Brain microvascular endothelial cell (primary cell): Measurements from ENCODE around the gene NR3C1.

Source experiments
- DNase-seq: peaks from one replicate; pipeline ENCODE4 v3.0.0-alpha.2; 2020
- H3K27ac ChIP-seq: fragments of 250-450 bp; sonication (Bioruptor Pico); 2 replicates; pipeline ENCODE4 v1.5.1; 2020; ENCODE audit warnings: mild to moderate bottlenecking, moderate library complexity
- H3K27me3 ChIP-seq: fragments of 250-450 bp; sonication (Bioruptor Pico); replicated peaks from 2 replicates; pipeline ENCODE4 v1.5.1; 2020; ENCODE audit warnings: mild to moderate bottlenecking
- H3K36me3 ChIP-seq: fragments of 250-450 bp; sonication (Bioruptor Pico); replicated peaks from 2 replicates; pipeline ENCODE4 v1.5.1; 2020; ENCODE audit warnings: mild to moderate bottlenecking
- H3K4me3 ChIP-seq: 2 replicates; pipeline ENCODE4 v1.5.1; 2011; ENCODE audit warnings: low read depth, mild to moderate bottlenecking, control low read depth, low read length, moderate library complexity
- CTCF ChIP-seq: IDR thresholded peaks from 2 replicates; pipeline ENCODE4 v1.5.1; 2011; ENCODE audit warnings: low read depth, mild to moderate bottlenecking, moderate library complexity, low read length, control low read depth, inconsistent platforms; ENCODE audit errors: missing control alignments
- in situ Hi-C: cut with HindIII; loops from 2 replicates; pipeline ENCODE4 v1.10.0; 2017; ENCODE audit warnings: low sequenced_read_pairs, low pct_ligation_motif_present

Gene NR3C1

GRCh38 chr5:143435210-143435657, 31.7 kb upstream of the NR3C1 start:
- Histone ChIP-seq H3K27ac (no peak overlapping the region), H3K4me3 (no peak overlapping the region), H3K27me3 (no peaks in the 10 kb centered on the region), H3K36me3 (no peaks in the 10 kb centered on the region)
- no peak for TF ChIP-seq CTCF
- no peak for DNase-seq
- in situ Hi-C loops, result no loop called here

GRCh38 chr5:143434261-143435209, 31.0 kb upstream of the NR3C1 start:
- in situ Hi-C loops, result no loop called here
- Histone ChIP-seq H3K36me3 (no peaks in the 10 kb centered on the region), H3K4me3 (no peak overlapping the region), H3K27me3 (no peaks in the 10 kb centered on the region), H3K27ac (no peak overlapping the region)
- no peak for DNase-seq
- TF ChIP-seq CTCF, result no peak

GRCh38 chr5:143433670-143434069, 30.2 kb upstream of the NR3C1 start:
- Histone ChIP-seq H3K4me3 (no peak overlapping the region), H3K27me3 (no peaks in the 10 kb centered on the region), H3K36me3 (no peaks in the 10 kb centered on the region), H3K27ac (no peak overlapping the region)
- in situ Hi-C loops, result no loop called here
- no peak for TF ChIP-seq CTCF
- no peak for DNase-seq

- no peaks in the 10 kb centered on the region for H3K36me3 ChIP-seq
- H3K27ac ChIP-seq, result no peak overlapping the region
- TF ChIP-seq CTCF, result no peak
- no peaks in the 10 kb centered on the region for H3K27me3 ChIP-seq
- in situ Hi-C loops, result no loop called here
- H3K4me3 ChIP-seq, result no peak overlapping the region
- DNase-seq, result no peak
Measured at GRCh38 chr5:143432658-143433239, 29.3 kb upstream of the NR3C1 start.

GRCh38 chr5:143431789-143432188, 28.3 kb upstream of the NR3C1 start:
- Histone ChIP-seq H3K27me3 (no peaks in the 10 kb centered on the region), H3K27ac (no peak overlapping the region), H3K36me3 (no peaks in the 10 kb centered on the region), H3K4me3 (no peak overlapping the region)
- no peak for DNase-seq
- in situ Hi-C loops, result no loop called here
- TF ChIP-seq CTCF, result no peak
